ENCODE results near the gene SNRPB2. TPM values are rescaled to one million over a fixed set of nuclear protein-coding genes. Genes with fewer than 3 reads are reported as not detected.

The SNRPB2 gene
- total RNA-seq, 1 experiment from 2014 or later = 78.4 TPM

- no peak for ATAC-seq
- no peak overlapping the region for H3K9ac ChIP-seq (ENCODE audit: low read length)
- TF ChIP-seq EGR1 (IDR thresholded peaks at IDR 0.05; ENCODE audit: low read depth) (no peak), CBX3 (IDR thresholded peaks at IDR 0.05; ENCODE audit: low read depth) (no peak), SRF (IDR thresholded peaks at IDR 0.05; ENCODE audit: low read depth) (no peak), CEBPB (IDR thresholded peaks at IDR 0.05; ENCODE audit: low read depth) (no peak), ZNF274 (IDR thresholded peaks at IDR 0.05; ENCODE audit: low read depth, low read length) (no peak), ATF3 (IDR thresholded peaks at IDR 0.05) (no peak), TCF7L2 (IDR thresholded peaks at IDR 0.05; ENCODE audit: borderline replicate concordance, extremely low read depth, insufficient read depth, insufficient read length) (no peak), POLR2A (IDR thresholded peaks at IDR 0.05; ENCODE audit: borderline replicate concordance, extremely low read depth, insufficient read depth, insufficient read length) (no peak), RAD21 (IDR thresholded peaks at IDR 0.05; ENCODE audit: low read depth) (no peak), FOSL1 (IDR thresholded peaks at IDR 0.05; ENCODE audit: low read depth) (no peak)
- CTCF ChIA-PET = no interaction called here
- H3K9me2 ChIP-seq (ENCODE audit: insufficient read depth) = no peaks in the 10 kb centered on the region
- H3K4me3 ChIP-seq (replicated peaks in 1 of 2; ENCODE audit: low read depth in 1 of 2, low read length in 2 of 2) = no peak overlapping the region
- peaks cover 15% of the 10 kb centered on the region; the same call in 1 of the 2 replicates for H3K27me3 ChIP-seq (ENCODE audit: insufficient read depth, low read length)
- H3K9me3 ChIP-seq (ENCODE audit: control insufficient read depth in 1 of 2, insufficient read depth in 1 of 2, low read depth in 1 of 2, low read length in 2 of 2) = no peaks in the 10 kb centered on the region
- no TSS peak for BruUV-seq (replicated peaks)
- no peaks in the 10 kb centered on the region for H3K79me2 ChIP-seq (ENCODE audit: insufficient read depth, low read length)
- H3K4me2 ChIP-seq (ENCODE audit: low read length) = no peak overlapping the region
- DNase-seq (ENCODE audit: low read depth, low spot score) = no peak
- H4K20me1 ChIP-seq (ENCODE audit: insufficient read depth) = no peaks in the 10 kb centered on the region
- RAD21 ChIA-PET (ENCODE audit: low non-redundant PET in 1 of 2, low total read pairs in 2 of 2, uncharacterized antibody in 2 of 2, unreplicated experiment in 2 of 2) = no interaction called here
- H3K4me1 ChIP-seq (ENCODE audit: control insufficient read depth in 1 of 2, insufficient read depth in 2 of 2, low read length in 2 of 2) = no peaks in the 10 kb centered on the region
- intact Hi-C loops (cut with micrococcal nuclease) = no loop called here
- H3K36me3 ChIP-seq (ENCODE audit: control insufficient read depth in 1 of 2, insufficient read depth in 2 of 2, low read length in 2 of 2) = no peaks in the 10 kb centered on the region
- no peak overlapping the region for H3K27ac ChIP-seq (ENCODE audit: low read depth, low read length)
- POLR2A ChIA-PET = no interaction called here
- no peak overlapping the region for H2AFZ ChIP-seq (ENCODE audit: low read depth, low read length, poor library complexity, severe bottlenecking)
These were observed 18.1 kb upstream of the SNRPB2 start for GRCh38 chr20:16711661-16712258.

- ChIA-PET RAD21 (ENCODE audit: low non-redundant PET in 1 of 2, low total read pairs in 2 of 2, uncharacterized antibody in 2 of 2, unreplicated experiment in 2 of 2) (no interaction called here), POLR2A (no interaction called here), CTCF (no interaction called here)
- H3K36me3 ChIP-seq (ENCODE audit: control insufficient read depth in 1 of 2, insufficient read depth in 2 of 2, low read length in 2 of 2) = no peaks in the 10 kb centered on the region
- H3K79me2 ChIP-seq (ENCODE audit: insufficient read depth, low read length) = no peaks in the 10 kb centered on the region
- no peak overlapping the region for H2AFZ ChIP-seq (ENCODE audit: low read depth, low read length, poor library complexity, severe bottlenecking)
- peaks cover 15% of the 10 kb centered on the region; the same call in 1 of the 2 replicates for H3K27me3 ChIP-seq (ENCODE audit: insufficient read depth, low read length)
- no peak overlapping the region for H3K4me3 ChIP-seq (replicated peaks in 1 of 2; ENCODE audit: low read depth in 1 of 2, low read length in 2 of 2)
- no TSS peak for BruUV-seq (replicated peaks)
- no peaks in the 10 kb centered on the region for H4K20me1 ChIP-seq (ENCODE audit: insufficient read depth)
- no peak overlapping the region for H3K9ac ChIP-seq (ENCODE audit: low read length)
- H3K4me1 ChIP-seq (ENCODE audit: control insufficient read depth in 1 of 2, insufficient read depth in 2 of 2, low read length in 2 of 2) = no peaks in the 10 kb centered on the region
- intact Hi-C loops (cut with micrococcal nuclease) = no loop called here
- no peak overlapping the region for H3K4me2 ChIP-seq (ENCODE audit: low read length)
- no peaks in the 10 kb centered on the region for H3K9me3 ChIP-seq (ENCODE audit: control insufficient read depth in 1 of 2, insufficient read depth in 1 of 2, low read depth in 1 of 2, low read length in 2 of 2)
- no peaks in the 10 kb centered on the region for H3K9me2 ChIP-seq (ENCODE audit: insufficient read depth)
- no peak overlapping the region for H3K27ac ChIP-seq (ENCODE audit: low read depth, low read length)
- DNase-seq (ENCODE audit: low read depth, low spot score) = no peak
- ATAC-seq = no peak
- no peak for TF ChIP-seq CBX3 (IDR thresholded peaks at IDR 0.05; ENCODE audit: low read depth)
- no peak for TF ChIP-seq SRF (IDR thresholded peaks at IDR 0.05; ENCODE audit: low read depth)
- no peak for TF ChIP-seq REST (IDR thresholded peaks at IDR 0.05; ENCODE audit: low read depth)
- TF ChIP-seq POLR2AphosphoS5 (IDR thresholded peaks at IDR 0.05; ENCODE audit: low read depth, low read length) = no peak
- no peak for TF ChIP-seq ATF3 (IDR thresholded peaks at IDR 0.05)
- TF ChIP-seq EZH2phosphoT487 (IDR thresholded peaks at IDR 0.05; ENCODE audit: borderline replicate concordance) = no peak
- TF ChIP-seq ELF1 (IDR thresholded peaks at IDR 0.05; ENCODE audit: borderline replicate concordance, low read depth) = no peak
- TF ChIP-seq SIN3A (IDR thresholded peaks at IDR 0.05; ENCODE audit: low read depth) = no peak
- no peak for TF ChIP-seq ZFX (IDR thresholded peaks at IDR 0.05)
- no peak for TF ChIP-seq POLR2A (IDR thresholded peaks at IDR 0.05; ENCODE audit: borderline replicate concordance, extremely low read depth, insufficient read depth, insufficient read length)
- TF ChIP-seq EZH2 (IDR thresholded peaks at IDR 0.05) = no peak
- TF ChIP-seq YY1 (IDR thresholded peaks at IDR 0.05; ENCODE audit: extremely low read depth, insufficient replicate concordance, low read depth, low read length) = no peak
- no peak for TF ChIP-seq FOSL1 (IDR thresholded peaks at IDR 0.05; ENCODE audit: low read depth)
- TF ChIP-seq CEBPB (IDR thresholded peaks at IDR 0.05; ENCODE audit: low read depth) = no peak
- no peak for TF ChIP-seq JUND (IDR thresholded peaks at IDR 0.05)
These were observed 17.3 kb upstream of the SNRPB2 start for GRCh38 chr20:16712511-16712947.
